GM12878 (cell line): ENCODE data around the gene OR13J1. TPM values are rescaled to one million over a fixed set of nuclear protein-coding genes. Genes with fewer than 3 reads are reported as not detected.

Source experiments
- ATAC-seq: fragments of 200-7000 bp; cut with Tn5 transposase; 3 replicates; pipeline ENCODE4 v1.9.1; 2020; ENCODE audit warnings: mild to moderate bottlenecking, moderate library complexity
- BruUV-seq: library from RNA; stranded (reverse); fragments of 400-500 nt; replicated peaks from 2 replicates; lab custom pipeline; 2021; lab: Mats Ljungman, UMichigan
- CTCF ChIA-PET: fragments of 300-600 bp; sonication (Branson Sonifier 250); formaldehyde crosslinking; extraction: SDS; loops from one replicate; lab custom pipeline; 2021; ENCODE audit warnings: inconsistent platforms; lab: Yijun Ruan, JAX
- POLR2A ChIA-PET: fragments of 350-600 bp; formaldehyde crosslinking; extraction: SDS; loops from one replicate; lab custom pipeline; 2021; ENCODE audit warnings: inconsistent platforms; lab: Charles Lee
- RAD21 ChIA-PET: fragments of 300-600 bp; sonication (Branson Sonifier 250); formaldehyde crosslinking; loops from one replicate; lab custom pipeline; 2023; ENCODE audit warnings: antibody characterized with exemption; ENCODE audit not compliant: unreplicated experiment; lab: Charles Lee
- SMC1A ChIA-PET: fragments of 300-600 bp; sonication (Branson Sonifier 250); formaldehyde crosslinking; loops from one replicate; lab custom pipeline; 2023; ENCODE audit not compliant: unreplicated experiment, uncharacterized antibody; lab: Charles Lee
- DNase-seq: peaks from one replicate; pipeline ENCODE4 v3.0.0-alpha.2; 2011; ENCODE audit warnings: low read depth, low spot score
- FAIRE-seq: peaks from 3 replicates; lab custom pipeline; 2011; peaks lifted over from hg19 to GRCh38; lab: Jason Lieb, UNC
- H2AFZ ChIP-seq: 2 replicates; pipeline ENCODE4 v1.6.0; 2011; ENCODE audit warnings: low read depth, low read length, control low read depth; ENCODE audit not compliant: control insufficient read depth
- H3K27ac ChIP-seq: 2 replicates; pipeline ENCODE4 v1.5.1; 2011; ENCODE audit warnings: control low read depth; ENCODE audit not compliant: control insufficient read depth, insufficient read depth
- H3K27me3 ChIP-seq, 2 experiments: replicated peaks in 1 of 2; 2 replicates each; pipeline versions ENCODE4 v1.6.0 to v1.6.1; 2011; ENCODE audit warnings: low read length in 1 of 2; ENCODE audit not compliant: control insufficient read depth in 2 of 2, insufficient read depth in 2 of 2
- H3K36me3 ChIP-seq, 2 experiments: 2 replicates each; pipeline ENCODE4 v1.5.1; 2011; ENCODE audit warnings: low read length in 1 of 2; ENCODE audit not compliant: control insufficient read depth in 2 of 2, insufficient read depth in 2 of 2
- H3K4me1 ChIP-seq: 2 replicates; pipeline ENCODE4 v1.6.1; 2011; ENCODE audit warnings: mild to moderate bottlenecking, low read length, moderate library complexity, mixed read lengths; ENCODE audit not compliant: control insufficient read depth, insufficient read depth
- H3K4me2 ChIP-seq: 2 replicates; pipeline ENCODE4 v1.6.0; 2011; ENCODE audit warnings: control low read depth; ENCODE audit not compliant: control insufficient read depth, insufficient read depth
- H3K4me3 ChIP-seq: fragments of 200-600 bp; sonication (generic); 2 replicates; pipeline ENCODE4 v1.5.1; 2016
- H3K79me2 ChIP-seq: 2 replicates; pipeline ENCODE4 v1.6.0; 2011; ENCODE audit warnings: low read length; ENCODE audit not compliant: control insufficient read depth, insufficient read depth
- H3K9ac ChIP-seq: 2 replicates; pipeline ENCODE4 v1.8.0; 2011; ENCODE audit warnings: low read length, control low read depth, mixed read lengths; ENCODE audit not compliant: control insufficient read depth, insufficient read depth
- H3K9me3 ChIP-seq: replicated peaks from 3 replicates; pipeline ENCODE4 v1.5.1; 2011; ENCODE audit warnings: mild to moderate bottlenecking, low read length; ENCODE audit not compliant: control insufficient read depth, insufficient read depth
- H4K20me1 ChIP-seq: 2 replicates; pipeline ENCODE4 v1.6.0; 2011; ENCODE audit not compliant: control insufficient read depth, insufficient read depth
- IKZF2 ChIP-seq, 2 experiments: fragments of 450-650 bp; IDR thresholded peaks; 2 replicates each; pipeline ENCODE4 v1.6.1; 2017; ENCODE audit warnings: mild to moderate bottlenecking in 2 of 2, moderate library complexity in 2 of 2
- LARP7 ChIP-seq: fragments of 450-650 bp; IDR thresholded peaks from 2 replicates; pipeline ENCODE4 v1.6.1; 2017; ENCODE audit warnings: mild to moderate bottlenecking
- MEF2B ChIP-seq: fragments of 450-650 bp; IDR thresholded peaks from 2 replicates; pipeline ENCODE4 v1.6.1; 2018; ENCODE audit warnings: mild to moderate bottlenecking, moderate library complexity; ENCODE audit not compliant: partially characterized antibody, poor library complexity, severe bottlenecking
- POLR2A ChIP-seq: IDR thresholded peaks from 2 replicates; pipeline ENCODE4 v1.6.1; 2011; ENCODE audit warnings: low read depth, mild to moderate bottlenecking, low read length
- SPI1 ChIP-seq: IDR thresholded peaks from 2 replicates; pipeline ENCODE4 v1.6.1; 2011; ENCODE audit warnings: low read depth, mild to moderate bottlenecking, low read length, moderate library complexity, borderline replicate concordance; ENCODE audit not compliant: insufficient read depth
- WGBS: methylation state at CpG from one replicate; pipeline ENCODE4 v1.1.6; 2016; ENCODE audit warnings: low lambda C conversion rate; ENCODE audit not compliant: insufficient replicate concordance, insufficient coverage; ENCODE audit errors: missing lambda C conversion rate; 5-methylcytosine and 5-hydroxymethylcytosine counted together
- in situ Hi-C: fragments of 300-500 bp; cut with MboI; formaldehyde crosslinking; loops from 9 replicates; pipeline ENCODE4 v1.14.3; 2018; ENCODE audit warnings: mixed read lengths
- intact Hi-C: fragments of 100-400 bp; cut with micrococcal nuclease; formaldehyde crosslinking; loops from one replicate; pipeline ENCODE4 v1.14.2; 2022; ENCODE audit not compliant: unreplicated experiment
- polyA plus RNA-seq, 11 experiments: library from polyadenylated mRNA; depleted of rRNA in 4 of 11; unstranded in 6 of 11; stranded (reverse) in 5 of 11; fragments of >200 nt; fragmentation: Nextera tagmentation in 4 of 11; fragmentation: Illumina TruSeq in 1 of 11; extraction: Ambion mirVana in 4 of 11; extraction: Trizol in 1 of 11; gene quantifications; 1 replicate in 1 of 11; 2 replicates in 10 of 11; pipeline versions ENCODE4 v1.2.1 to v1.2.3, GENCODE V29; 2011 to 2016; ENCODE audit warnings: inconsistent platforms in 2 of 11, missing spikeins in 2 of 11, low read depth in 1 of 11
- total RNA-seq, 4 experiments: library from RNA; depleted of rRNA in 3 of 4; stranded (reverse); fragments of >200 nt in 3 of 4; fragmentation: Illumina TruSeq in 1 of 4; extraction: Trizol in 1 of 4; gene quantifications; 2 replicates each; pipeline versions ENCODE4 v1.2.1 to v1.2.3, GENCODE V29; 2013 to 2021
- TF ChIP-seq, protein P1 (sequence below): fragments of 450-650 bp; IDR thresholded peaks from 2 replicates; pipeline ENCODE4 v1.6.1; 2017; ENCODE audit warnings: mild to moderate bottlenecking, moderate library complexity
- TF ChIP-seq, protein P2 (sequence below): fragments of 450-650 bp; IDR thresholded peaks from 2 replicates; pipeline ENCODE4 v1.6.1; 2017; ENCODE audit warnings: mild to moderate bottlenecking
- TF ChIP-seq, protein P3 (sequence below): fragments of 450-650 bp; IDR thresholded peaks from 2 replicates; pipeline ENCODE4 v1.6.1; 2014; ENCODE audit warnings: mild to moderate bottlenecking

OR13J1 gene
- total and polyA plus RNA-seq, 10 of the 15 experiments (the other 5 are each of a cell fraction or from before 2014, with no cell fraction given): not detected

DNA sequence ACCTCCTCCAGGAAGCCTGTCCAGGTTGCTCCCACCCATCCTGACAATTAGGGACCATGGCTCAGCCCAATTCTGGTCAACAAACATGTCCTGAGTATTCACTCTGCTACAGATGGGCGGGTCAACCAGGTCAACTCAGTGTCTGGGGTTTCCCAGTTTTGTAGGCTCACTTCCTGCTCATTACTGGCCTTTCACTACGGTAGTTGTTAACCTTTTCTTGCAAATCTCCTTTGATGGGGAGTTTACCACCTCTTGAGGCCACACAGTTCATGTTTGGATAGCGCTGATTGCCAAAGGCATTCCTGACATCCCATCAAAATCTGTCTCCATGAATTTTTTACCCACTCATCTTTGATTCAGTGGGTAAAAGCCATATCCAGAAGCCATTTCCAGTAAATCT lies 27.4 kb downstream of the OR13J1 start (continued):
- TF ChIP-seq, protein P1, sequence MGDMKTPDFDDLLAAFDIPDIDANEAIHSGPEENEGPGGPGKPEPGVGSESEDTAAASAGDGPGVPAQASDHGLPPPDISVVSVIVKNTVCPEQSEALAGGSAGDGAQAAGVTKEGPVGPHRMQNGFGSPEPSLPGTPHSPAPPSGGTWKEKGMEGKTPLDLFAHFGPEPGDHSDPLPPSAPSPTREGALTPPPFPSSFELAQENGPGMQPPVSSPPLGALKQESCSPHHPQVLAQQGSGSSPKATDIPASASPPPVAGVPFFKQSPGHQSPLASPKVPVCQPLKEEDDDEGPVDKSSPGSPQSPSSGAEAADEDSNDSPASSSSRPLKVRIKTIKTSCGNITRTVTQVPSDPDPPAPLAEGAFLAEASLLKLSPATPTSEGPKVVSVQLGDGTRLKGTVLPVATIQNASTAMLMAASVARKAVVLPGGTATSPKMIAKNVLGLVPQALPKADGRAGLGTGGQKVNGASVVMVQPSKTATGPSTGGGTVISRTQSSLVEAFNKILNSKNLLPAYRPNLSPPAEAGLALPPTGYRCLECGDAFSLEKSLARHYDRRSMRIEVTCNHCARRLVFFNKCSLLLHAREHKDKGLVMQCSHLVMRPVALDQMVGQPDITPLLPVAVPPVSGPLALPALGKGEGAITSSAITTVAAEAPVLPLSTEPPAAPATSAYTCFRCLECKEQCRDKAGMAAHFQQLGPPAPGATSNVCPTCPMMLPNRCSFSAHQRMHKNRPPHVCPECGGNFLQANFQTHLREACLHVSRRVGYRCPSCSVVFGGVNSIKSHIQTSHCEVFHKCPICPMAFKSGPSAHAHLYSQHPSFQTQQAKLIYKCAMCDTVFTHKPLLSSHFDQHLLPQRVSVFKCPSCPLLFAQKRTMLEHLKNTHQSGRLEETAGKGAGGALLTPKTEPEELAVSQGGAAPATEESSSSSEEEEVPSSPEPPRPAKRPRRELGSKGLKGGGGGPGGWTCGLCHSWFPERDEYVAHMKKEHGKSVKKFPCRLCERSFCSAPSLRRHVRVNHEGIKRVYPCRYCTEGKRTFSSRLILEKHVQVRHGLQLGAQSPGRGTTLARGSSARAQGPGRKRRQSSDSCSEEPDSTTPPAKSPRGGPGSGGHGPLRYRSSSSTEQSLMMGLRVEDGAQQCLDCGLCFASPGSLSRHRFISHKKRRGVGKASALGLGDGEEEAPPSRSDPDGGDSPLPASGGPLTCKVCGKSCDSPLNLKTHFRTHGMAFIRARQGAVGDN: peak; percentile 71; the same call in 1 of the 2 replicates
- peak; percentile 75 for TF ChIP-seq SPI1

DNA sequence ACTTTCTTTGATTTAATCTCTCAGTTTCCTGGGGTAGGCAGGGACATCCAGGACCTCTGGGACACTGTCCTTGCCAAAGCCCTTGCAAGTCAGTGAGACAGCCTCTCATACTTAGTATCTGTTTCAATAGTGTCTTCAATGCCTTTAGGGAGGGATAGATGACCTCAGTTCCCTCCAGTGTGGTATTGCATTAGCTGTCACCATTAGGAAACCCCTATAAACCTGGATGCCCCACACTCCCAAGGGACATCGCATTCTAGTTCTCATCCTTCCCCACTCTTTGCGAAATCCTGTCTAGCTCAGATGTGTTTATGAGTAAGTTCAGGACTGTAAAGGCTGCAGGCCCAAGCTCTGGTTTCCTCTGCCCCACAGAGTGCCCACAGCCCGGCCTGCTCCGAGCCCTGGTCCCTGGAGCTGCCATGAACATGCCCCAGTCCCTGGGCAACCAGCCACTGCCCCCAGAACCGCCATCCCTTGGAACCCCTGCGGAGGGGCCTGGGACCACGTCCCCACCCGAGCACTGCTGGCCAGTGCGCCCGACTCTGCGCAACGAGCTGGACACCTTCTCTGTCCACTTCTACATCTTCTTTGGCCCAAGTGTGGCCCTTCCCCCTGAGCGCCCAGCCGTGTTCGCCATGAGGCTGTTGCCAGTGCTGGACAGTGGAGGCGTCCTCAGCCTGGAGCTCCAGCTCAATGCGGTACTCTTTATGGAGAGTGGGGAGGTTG lies 28.0 kb downstream of the OR13J1 start:
- BruUV-seq: no TSS peak
- Histone ChIP-seq H3K4me1 (peaks cover 67% of the 10 kb centered on the region), H3K9me3 (no peaks in the 10 kb centered on the region), H3K4me3 (no peak overlapping the region), H3K36me3 (no peaks in the 10 kb centered on the region), H3K27me3 (no peaks in the 10 kb centered on the region), H2AFZ (peak overlapping the region; percentile 21; the same call in 1 of the 2 replicates), H3K9ac (no peak overlapping the region), H4K20me1 (no peaks in the 10 kb centered on the region), H3K4me2 (peak overlapping the region; percentile 67), H3K27ac (peak overlapping the region; percentile 75), H3K79me2 (no peaks in the 10 kb centered on the region)
- peak; percentile 50 for ATAC-seq
- in situ Hi-C loops: no loop called here
- intact Hi-C loops: loop anchor here (1.0 kb wide), 1 partner anchor 8 kb away; no protein-coding TSS in a partner anchor
- ChIA-PET RAD21 (interaction anchor here (0.9 to 4.7 kb wide), 4 partner anchors 8 to 40 kb away, joined by 3 to 41 read pairs (median 4); no protein-coding TSS in a partner anchor), CTCF (interaction anchor here (0.9 to 5.4 kb wide), 4 partner anchors 8 to 28 kb away, joined by 3 to 49 read pairs (median 7); partner anchors contain the start of genes FAM221B, HINT2 and TMEM8B), SMC1A (interaction anchor here (0.7 to 7.9 kb wide), 3 partner anchors 8 to 184 kb away, joined by 3 to 118 read pairs (median 3); no protein-coding TSS in a partner anchor), POLR2A (interaction anchor here (0.6 to 8.0 kb wide), 3 partner anchors 9 to 414 kb away, joined by 8 to 80 read pairs (median 9); partner anchors contain the start of gene SPAG8)
- FAIRE-seq: no peak
- 79% methylated on average over 17 of the region's 17 CpGs for WGBS
- TF ChIP-seq, protein P2, sequence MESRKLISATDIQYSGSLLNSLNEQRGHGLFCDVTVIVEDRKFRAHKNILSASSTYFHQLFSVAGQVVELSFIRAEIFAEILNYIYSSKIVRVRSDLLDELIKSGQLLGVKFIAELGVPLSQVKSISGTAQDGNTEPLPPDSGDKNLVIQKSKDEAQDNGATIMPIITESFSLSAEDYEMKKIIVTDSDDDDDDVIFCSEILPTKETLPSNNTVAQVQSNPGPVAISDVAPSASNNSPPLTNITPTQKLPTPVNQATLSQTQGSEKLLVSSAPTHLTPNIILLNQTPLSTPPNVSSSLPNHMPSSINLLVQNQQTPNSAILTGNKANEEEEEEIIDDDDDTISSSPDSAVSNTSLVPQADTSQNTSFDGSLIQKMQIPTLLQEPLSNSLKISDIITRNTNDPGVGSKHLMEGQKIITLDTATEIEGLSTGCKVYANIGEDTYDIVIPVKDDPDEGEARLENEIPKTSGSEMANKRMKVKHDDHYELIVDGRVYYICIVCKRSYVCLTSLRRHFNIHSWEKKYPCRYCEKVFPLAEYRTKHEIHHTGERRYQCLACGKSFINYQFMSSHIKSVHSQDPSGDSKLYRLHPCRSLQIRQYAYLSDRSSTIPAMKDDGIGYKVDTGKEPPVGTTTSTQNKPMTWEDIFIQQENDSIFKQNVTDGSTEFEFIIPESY: 0 out of 2 replicates have a peak, but pooled peaks have one; percentile 7
- 0 out of 2 replicates have a peak, but pooled peaks have one; percentile 55 for TF ChIP-seq LARP7
- TF ChIP-seq MEF2B: peak; percentile 52
- TF ChIP-seq IKZF2 (IDR thresholded peaks at IDR 0.05): 0 out of 4 replicates have a peak, but pooled peaks of 1 of the 2 experiments have one; percentile 13
- no peak for TF ChIP-seq POLR2A
- TF ChIP-seq, protein P3, sequence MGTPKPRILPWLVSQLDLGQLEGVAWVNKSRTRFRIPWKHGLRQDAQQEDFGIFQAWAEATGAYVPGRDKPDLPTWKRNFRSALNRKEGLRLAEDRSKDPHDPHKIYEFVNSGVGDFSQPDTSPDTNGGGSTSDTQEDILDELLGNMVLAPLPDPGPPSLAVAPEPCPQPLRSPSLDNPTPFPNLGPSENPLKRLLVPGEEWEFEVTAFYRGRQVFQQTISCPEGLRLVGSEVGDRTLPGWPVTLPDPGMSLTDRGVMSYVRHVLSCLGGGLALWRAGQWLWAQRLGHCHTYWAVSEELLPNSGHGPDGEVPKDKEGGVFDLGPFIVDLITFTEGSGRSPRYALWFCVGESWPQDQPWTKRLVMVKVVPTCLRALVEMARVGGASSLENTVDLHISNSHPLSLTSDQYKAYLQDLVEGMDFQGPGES: no peak
- no peak for DNase-seq
